K562 (cell line): ENCODE measurements around the gene GCN1. TPM values are rescaled to one million over a fixed set of nuclear protein-coding genes. Genes with fewer than 3 reads are reported as not detected.

Experiments used
- ARNT ChIP-seq, 2 experiments: fragments of 450-650 bp; IDR thresholded peaks; 2 replicates each; pipeline ENCODE4 v1.6.1; 2016; ENCODE audit warnings: mild to moderate bottlenecking in 1 of 2
- POLR2H ChIP-seq: IDR thresholded peaks from 2 replicates; pipeline ENCODE4 v1.6.1; 2016; ENCODE audit warnings: missing genetic modification characterization, low read depth, mild to moderate bottlenecking, control low read depth, missing compliant biosample characterization, moderate library complexity
- TARDBP ChIP-seq: fragments of 450-650 bp; IDR thresholded peaks from 2 replicates; pipeline ENCODE4 v1.6.1; 2016
- TEAD2 ChIP-seq: fragments of 450-650 bp; IDR thresholded peaks from 2 replicates; pipeline ENCODE4 v1.6.1; 2016; ENCODE audit warnings: missing genetic modification characterization, control low read depth, missing compliant biosample characterization
- TFAM ChIP-seq: fragments of 250-450 bp; sonication (Bioruptor Pico); conservative IDR thresholded peaks from 2 replicates; pipeline ENCODE4 v1.5.0; 2021; ENCODE audit warnings: mild to moderate bottlenecking, moderate library complexity
- ZNF134 ChIP-seq: fragments of 250-450 bp; sonication (Bioruptor Pico); conservative IDR thresholded peaks from 2 replicates; pipeline ENCODE4 v1.4.0; 2020
- ZNF347 ChIP-seq: fragments of 450-650 bp; formaldehyde crosslinking; IDR thresholded peaks from 2 replicates; pipeline ENCODE4 v1.4.0; 2020; ENCODE audit warnings: low read depth, mild to moderate bottlenecking, moderate library complexity
- ZNF778 ChIP-seq: fragments of 450-650 bp; formaldehyde crosslinking; IDR thresholded peaks from 2 replicates; pipeline ENCODE4 v1.4.0; 2020; ENCODE audit warnings: mild to moderate bottlenecking, moderate library complexity
- polyA plus RNA-seq, 8 experiments: library from polyadenylated mRNA; depleted of rRNA in 4 of 8; stranded (reverse) in 5 of 8; unstranded in 3 of 8; fragments of >200 nt; fragmentation: Nextera tagmentation in 2 of 8; fragmentation: Illumina TruSeq in 1 of 8; extraction: Ambion mirVana in 2 of 8; extraction: Trizol in 1 of 8; gene quantifications; 2 replicates each; pipeline versions ENCODE4 v1.2.1 to v1.2.3, GENCODE V29; 2011 to 2014; ENCODE audit warnings: inconsistent platforms in 1 of 8, missing spikeins in 1 of 8
- total RNA-seq, 7 experiments: library from RNA; depleted of rRNA in 6 of 7; stranded (reverse); fragments of >200 nt in 6 of 7; fragmentation: Illumina TruSeq in 2 of 7; extraction: Trizol in 2 of 7; gene quantifications; 2 replicates each; pipeline versions ENCODE4 v1.2.1 to v1.2.3, GENCODE V29; 2011 to 2021; ENCODE audit warnings: low replicate concordance in 1 of 7
- TF ChIP-seq, protein P1 (sequence below): sonication (generic); formaldehyde crosslinking; IDR thresholded peaks from 2 replicates; pipeline ENCODE4 v1.8.0; 2022; ENCODE audit warnings: mild to moderate bottlenecking, missing genetic modification reagents
- TF ChIP-seq, protein P2 (sequence below): fragments of 250-450 bp; sonication (Bioruptor Pico); IDR thresholded peaks from 2 replicates; pipeline ENCODE4 v1.5.0; 2021; ENCODE audit warnings: mild to moderate bottlenecking, borderline replicate concordance
- TF ChIP-seq, protein P3 (sequence below), 2 experiments: fragments of 450-650 bp; IDR thresholded peaks; 2 replicates each; pipeline ENCODE4 v1.6.1; 2018; ENCODE audit warnings: mild to moderate bottlenecking in 2 of 2, low read depth in 1 of 2; ENCODE audit not compliant: partially characterized antibody in 2 of 2
- TF ChIP-seq, protein P4 (sequence below): fragments of 450-650 bp; IDR thresholded peaks from 2 replicates; pipeline ENCODE4 v1.6.1; 2016; ENCODE audit warnings: missing biosample characterization, missing genetic modification characterization
- TF ChIP-seq, protein P5 (sequence below), 2 experiments: fragments of 250-450 bp in 1 of 2; fragments of 450-650 bp in 1 of 2; sonication (Bioruptor Pico) in 1 of 2; IDR thresholded peaks; 2 replicates each; pipeline versions ENCODE4 v1.6.1 to v1.8.0; 2016 to 2021; ENCODE audit warnings: mild to moderate bottlenecking in 2 of 2, moderate library complexity in 2 of 2, missing compliant biosample characterization in 1 of 2, missing genetic modification characterization in 1 of 2

GCN1 gene
- total and polyA plus RNA-seq, 9 of the 15 experiments (the other 6 are each of a cell fraction or from before 2014, with no cell fraction given), result 11.9 to 190 (median 51.7) TPM

DNA sequence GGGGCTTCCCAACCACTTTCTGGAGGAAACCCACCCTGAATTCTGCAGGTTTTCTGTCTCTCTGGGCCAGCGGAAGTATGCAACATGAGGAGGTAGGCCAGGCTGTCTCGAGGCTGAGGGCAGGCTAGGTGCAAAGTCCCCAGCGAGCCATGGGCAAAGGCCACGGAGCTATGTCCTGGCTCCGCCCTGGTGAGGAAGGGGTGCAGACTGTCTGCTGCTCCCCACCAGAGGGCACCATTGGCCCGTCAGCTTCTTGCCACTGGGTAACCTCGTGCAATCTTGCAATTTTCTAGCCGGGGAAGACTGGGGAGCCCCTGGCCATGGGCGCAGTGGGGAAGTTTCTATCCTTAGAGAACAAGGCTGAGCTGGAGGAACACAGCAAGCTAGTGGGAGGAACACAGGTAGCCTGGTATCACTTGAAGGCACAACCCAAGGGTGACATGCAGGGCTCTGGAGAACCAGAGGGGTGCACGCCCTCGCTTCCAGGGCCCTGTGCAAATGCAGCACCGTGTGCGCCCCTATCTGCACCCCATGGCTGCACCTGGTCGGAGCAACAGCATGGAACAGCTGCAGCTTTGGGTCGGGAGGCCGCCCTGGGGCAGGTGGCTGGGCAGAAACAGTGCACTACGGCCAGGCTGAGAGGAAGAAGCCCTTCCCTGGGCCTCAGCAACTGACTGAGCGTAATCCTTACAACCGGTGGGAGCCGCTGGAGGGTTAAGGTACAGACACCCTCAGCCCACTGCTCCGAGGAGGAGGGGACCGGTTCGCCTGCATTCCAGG lies 34.0 kb upstream of the GCN1 start (continued):
- TF ChIP-seq, protein P1, sequence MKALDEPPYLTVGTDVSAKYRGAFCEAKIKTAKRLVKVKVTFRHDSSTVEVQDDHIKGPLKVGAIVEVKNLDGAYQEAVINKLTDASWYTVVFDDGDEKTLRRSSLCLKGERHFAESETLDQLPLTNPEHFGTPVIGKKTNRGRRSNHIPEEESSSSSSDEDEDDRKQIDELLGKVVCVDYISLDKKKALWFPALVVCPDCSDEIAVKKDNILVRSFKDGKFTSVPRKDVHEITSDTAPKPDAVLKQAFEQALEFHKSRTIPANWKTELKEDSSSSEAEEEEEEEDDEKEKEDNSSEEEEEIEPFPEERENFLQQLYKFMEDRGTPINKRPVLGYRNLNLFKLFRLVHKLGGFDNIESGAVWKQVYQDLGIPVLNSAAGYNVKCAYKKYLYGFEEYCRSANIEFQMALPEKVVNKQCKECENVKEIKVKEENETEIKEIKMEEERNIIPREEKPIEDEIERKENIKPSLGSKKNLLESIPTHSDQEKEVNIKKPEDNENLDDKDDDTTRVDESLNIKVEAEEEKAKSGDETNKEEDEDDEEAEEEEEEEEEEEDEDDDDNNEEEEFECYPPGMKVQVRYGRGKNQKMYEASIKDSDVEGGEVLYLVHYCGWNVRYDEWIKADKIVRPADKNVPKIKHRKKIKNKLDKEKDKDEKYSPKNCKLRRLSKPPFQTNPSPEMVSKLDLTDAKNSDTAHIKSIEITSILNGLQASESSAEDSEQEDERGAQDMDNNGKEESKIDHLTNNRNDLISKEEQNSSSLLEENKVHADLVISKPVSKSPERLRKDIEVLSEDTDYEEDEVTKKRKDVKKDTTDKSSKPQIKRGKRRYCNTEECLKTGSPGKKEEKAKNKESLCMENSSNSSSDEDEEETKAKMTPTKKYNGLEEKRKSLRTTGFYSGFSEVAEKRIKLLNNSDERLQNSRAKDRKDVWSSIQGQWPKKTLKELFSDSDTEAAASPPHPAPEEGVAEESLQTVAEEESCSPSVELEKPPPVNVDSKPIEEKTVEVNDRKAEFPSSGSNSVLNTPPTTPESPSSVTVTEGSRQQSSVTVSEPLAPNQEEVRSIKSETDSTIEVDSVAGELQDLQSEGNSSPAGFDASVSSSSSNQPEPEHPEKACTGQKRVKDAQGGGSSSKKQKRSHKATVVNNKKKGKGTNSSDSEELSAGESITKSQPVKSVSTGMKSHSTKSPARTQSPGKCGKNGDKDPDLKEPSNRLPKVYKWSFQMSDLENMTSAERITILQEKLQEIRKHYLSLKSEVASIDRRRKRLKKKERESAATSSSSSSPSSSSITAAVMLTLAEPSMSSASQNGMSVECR (CRISPR knock-in tag), result peak; percentile 35; the same call in 1 of the 2 replicates
- no peak for TF ChIP-seq ZNF347
- TF ChIP-seq, protein P2, sequence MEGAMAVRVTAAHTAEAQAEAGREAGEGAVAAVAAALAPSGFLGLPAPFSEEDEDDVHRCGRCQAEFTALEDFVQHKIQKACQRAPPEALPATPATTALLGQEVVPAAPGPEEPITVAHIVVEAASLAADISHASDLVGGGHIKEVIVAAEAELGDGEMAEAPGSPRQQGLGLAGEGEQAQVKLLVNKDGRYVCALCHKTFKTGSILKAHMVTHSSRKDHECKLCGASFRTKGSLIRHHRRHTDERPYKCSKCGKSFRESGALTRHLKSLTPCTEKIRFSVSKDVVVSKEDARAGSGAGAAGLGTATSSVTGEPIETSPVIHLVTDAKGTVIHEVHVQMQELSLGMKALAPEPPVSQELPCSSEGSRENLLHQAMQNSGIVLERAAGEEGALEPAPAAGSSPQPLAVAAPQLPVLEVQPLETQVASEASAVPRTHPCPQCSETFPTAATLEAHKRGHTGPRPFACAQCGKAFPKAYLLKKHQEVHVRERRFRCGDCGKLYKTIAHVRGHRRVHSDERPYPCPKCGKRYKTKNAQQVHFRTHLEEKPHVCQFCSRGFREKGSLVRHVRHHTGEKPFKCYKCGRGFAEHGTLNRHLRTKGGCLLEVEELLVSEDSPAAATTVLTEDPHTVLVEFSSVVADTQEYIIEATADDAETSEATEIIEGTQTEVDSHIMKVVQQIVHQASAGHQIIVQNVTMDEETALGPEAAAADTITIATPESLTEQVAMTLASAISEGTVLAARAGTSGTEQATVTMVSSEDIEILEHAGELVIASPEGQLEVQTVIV (CRISPR knock-in tag), result no peak
- TF ChIP-seq, protein P3, sequence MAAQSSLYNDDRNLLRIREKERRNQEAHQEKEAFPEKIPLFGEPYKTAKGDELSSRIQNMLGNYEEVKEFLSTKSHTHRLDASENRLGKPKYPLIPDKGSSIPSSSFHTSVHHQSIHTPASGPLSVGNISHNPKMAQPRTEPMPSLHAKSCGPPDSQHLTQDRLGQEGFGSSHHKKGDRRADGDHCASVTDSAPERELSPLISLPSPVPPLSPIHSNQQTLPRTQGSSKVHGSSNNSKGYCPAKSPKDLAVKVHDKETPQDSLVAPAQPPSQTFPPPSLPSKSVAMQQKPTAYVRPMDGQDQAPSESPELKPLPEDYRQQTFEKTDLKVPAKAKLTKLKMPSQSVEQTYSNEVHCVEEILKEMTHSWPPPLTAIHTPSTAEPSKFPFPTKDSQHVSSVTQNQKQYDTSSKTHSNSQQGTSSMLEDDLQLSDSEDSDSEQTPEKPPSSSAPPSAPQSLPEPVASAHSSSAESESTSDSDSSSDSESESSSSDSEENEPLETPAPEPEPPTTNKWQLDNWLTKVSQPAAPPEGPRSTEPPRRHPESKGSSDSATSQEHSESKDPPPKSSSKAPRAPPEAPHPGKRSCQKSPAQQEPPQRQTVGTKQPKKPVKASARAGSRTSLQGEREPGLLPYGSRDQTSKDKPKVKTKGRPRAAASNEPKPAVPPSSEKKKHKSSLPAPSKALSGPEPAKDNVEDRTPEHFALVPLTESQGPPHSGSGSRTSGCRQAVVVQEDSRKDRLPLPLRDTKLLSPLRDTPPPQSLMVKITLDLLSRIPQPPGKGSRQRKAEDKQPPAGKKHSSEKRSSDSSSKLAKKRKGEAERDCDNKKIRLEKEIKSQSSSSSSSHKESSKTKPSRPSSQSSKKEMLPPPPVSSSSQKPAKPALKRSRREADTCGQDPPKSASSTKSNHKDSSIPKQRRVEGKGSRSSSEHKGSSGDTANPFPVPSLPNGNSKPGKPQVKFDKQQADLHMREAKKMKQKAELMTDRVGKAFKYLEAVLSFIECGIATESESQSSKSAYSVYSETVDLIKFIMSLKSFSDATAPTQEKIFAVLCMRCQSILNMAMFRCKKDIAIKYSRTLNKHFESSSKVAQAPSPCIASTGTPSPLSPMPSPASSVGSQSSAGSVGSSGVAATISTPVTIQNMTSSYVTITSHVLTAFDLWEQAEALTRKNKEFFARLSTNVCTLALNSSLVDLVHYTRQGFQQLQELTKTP (IDR thresholded peaks at IDR 0.05; ENCODE audit: low read depth in 1 of 2, partially characterized antibody in 2 of 2), result no peak
- TF ChIP-seq TFAM (CRISPR knock-in tag), result no peak
- TF ChIP-seq POLR2H (tag), result no peak
- TF ChIP-seq, protein P4, sequence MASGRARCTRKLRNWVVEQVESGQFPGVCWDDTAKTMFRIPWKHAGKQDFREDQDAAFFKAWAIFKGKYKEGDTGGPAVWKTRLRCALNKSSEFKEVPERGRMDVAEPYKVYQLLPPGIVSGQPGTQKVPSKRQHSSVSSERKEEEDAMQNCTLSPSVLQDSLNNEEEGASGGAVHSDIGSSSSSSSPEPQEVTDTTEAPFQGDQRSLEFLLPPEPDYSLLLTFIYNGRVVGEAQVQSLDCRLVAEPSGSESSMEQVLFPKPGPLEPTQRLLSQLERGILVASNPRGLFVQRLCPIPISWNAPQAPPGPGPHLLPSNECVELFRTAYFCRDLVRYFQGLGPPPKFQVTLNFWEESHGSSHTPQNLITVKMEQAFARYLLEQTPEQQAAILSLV (tag), result no peak
- 0 out of 2 replicates have a peak, but pooled peaks have one; percentile 26 for TF ChIP-seq TARDBP
- TF ChIP-seq, protein P5, sequence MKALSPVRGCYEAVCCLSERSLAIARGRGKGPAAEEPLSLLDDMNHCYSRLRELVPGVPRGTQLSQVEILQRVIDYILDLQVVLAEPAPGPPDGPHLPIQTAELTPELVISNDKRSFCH (CRISPR knock-in tag; IDR thresholded peaks at IDR 0.05), result no peak
- TF ChIP-seq, protein P5 (tag; IDR thresholded peaks at IDR 0.05), result no peak; the same call in 1 of the 2 replicates
- TF ChIP-seq ARNT (IDR thresholded peaks at IDR 0.05), result no peak
- no peak for TF ChIP-seq ZNF778 (CRISPR knock-in tag)
- no peak for TF ChIP-seq ZNF134 (CRISPR knock-in tag)
- TF ChIP-seq TEAD2 (tag), result no peak
